Activated CD4-positive, alpha-beta T cell treated with anti-CD3 and anti-CD28 coated beads, Interleukin-2, amount 10 ng/mL, durations not matched to agents 7 days and 5 days (primary cell): ENCODE measurements around the gene BCL2L12. TPM values are rescaled to one million over a fixed set of nuclear protein-coding genes. Genes with fewer than 3 reads are reported as not detected.

Source experiments
- CTCF ChIA-PET: fragments of 350-600 bp; sonication (Branson Sonifier 250); formaldehyde crosslinking; loops from one replicate; lab custom pipeline; 2021; ENCODE audit warnings: antibody characterized with exemption; lab: Charles Lee
- POLR2A ChIA-PET: fragments of 350-600 bp; sonication (Branson Sonifier 250); formaldehyde crosslinking; loops from one replicate; lab custom pipeline; 2021; ENCODE audit warnings: antibody characterized with exemption; lab: Charles Lee
- DNase-seq: peaks from one replicate; pipeline ENCODE4 v3.0.0-alpha.2; 2020
- H3K27ac Mint-ChIP-seq: one replicate; pipeline ENCODE4 v1.8.0; 2021; ENCODE audit warnings: mild to moderate bottlenecking, moderate library complexity, mixed read lengths
- H3K27me3 Mint-ChIP-seq: one replicate; pipeline ENCODE4 v1.8.0; 2021; ENCODE audit warnings: mixed read lengths
- H3K36me3 Mint-ChIP-seq: one replicate; pipeline ENCODE4 v1.8.0; 2021; ENCODE audit warnings: low read depth, mixed read lengths
- H3K4me1 Mint-ChIP-seq: one replicate; pipeline ENCODE4 v1.8.0; 2021; ENCODE audit warnings: mixed read lengths
- H3K4me3 Mint-ChIP-seq: one replicate; pipeline ENCODE4 v1.8.0; 2021; ENCODE audit warnings: mild to moderate bottlenecking, moderate library complexity, mixed read lengths
- H3K9me3 Mint-ChIP-seq: one replicate; pipeline ENCODE4 v1.8.0; 2021; ENCODE audit warnings: mixed read lengths
- total RNA-seq, 2 experiments: library from RNA; stranded (reverse); gene quantifications; one replicate each; pipeline ENCODE4 v1.2.3, GENCODE V29; 2021

Gene BCL2L12
- total RNA-seq, 2 experiments from 2014 or later = 73.9 to 80.7 TPM

DNA sequence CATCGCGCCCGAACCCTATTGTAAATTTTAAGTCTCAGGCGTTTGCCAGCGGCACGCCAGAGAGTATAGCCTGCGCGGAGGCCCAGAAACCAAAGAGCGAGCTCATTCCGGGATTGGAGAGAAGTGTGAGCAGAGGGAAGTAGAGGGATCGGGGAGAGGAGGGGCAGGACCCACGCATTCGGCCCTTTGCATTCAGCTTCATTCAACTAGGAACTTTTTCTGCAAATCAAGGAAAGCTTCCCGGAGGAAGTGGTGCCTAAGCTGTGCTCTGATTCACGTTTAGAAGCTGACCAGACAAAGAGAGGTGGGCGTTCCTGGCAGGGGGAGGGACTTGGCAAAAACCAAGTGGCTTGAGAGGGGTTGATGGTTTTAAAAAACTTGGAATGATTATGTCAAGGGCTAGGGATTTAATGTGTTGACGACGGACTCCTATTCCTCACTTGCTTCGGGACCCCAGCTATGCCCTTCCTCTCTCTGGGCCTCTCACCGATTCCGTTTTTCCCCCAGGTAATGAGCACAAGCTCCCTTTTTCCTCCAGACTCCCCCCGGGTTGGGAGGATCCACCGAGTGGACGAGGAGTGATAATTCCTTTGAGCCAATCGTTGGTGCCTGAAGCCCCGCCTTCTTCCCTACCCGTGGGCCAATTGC is 10.5 kb downstream of the BCL2L12 start:
- no peaks in the 10 kb centered on the region for H3K27me3 Mint-ChIP-seq
- ChIA-PET CTCF (interaction anchor here (0.6 to 2.4 kb wide), 16 partner anchors 9 to 649 kb away, joined by 3 to 17 read pairs (median 4); partner anchors contain the start of genes BCL2L12, IRF3, NOSIP and RRAS), POLR2A (interaction anchor here (0.6 to 1.7 kb wide), 4 partner anchors 9 to 146 kb away, joined by 3 to 7 read pairs (median 4); partner anchors contain the start of genes BCL2L12, IRF3, NOSIP and PRRG2)
- DNase-seq = peak; percentile 77
- H3K9me3 Mint-ChIP-seq = no peaks in the 10 kb centered on the region
- H3K36me3 Mint-ChIP-seq = peaks cover 11% of the 10 kb centered on the region
- peak overlapping the region; percentile 89 for H3K4me3 Mint-ChIP-seq
- H3K27ac Mint-ChIP-seq = peak overlapping the region; percentile 99
- H3K4me1 Mint-ChIP-seq = peaks cover 37% of the 10 kb centered on the region

DNA sequence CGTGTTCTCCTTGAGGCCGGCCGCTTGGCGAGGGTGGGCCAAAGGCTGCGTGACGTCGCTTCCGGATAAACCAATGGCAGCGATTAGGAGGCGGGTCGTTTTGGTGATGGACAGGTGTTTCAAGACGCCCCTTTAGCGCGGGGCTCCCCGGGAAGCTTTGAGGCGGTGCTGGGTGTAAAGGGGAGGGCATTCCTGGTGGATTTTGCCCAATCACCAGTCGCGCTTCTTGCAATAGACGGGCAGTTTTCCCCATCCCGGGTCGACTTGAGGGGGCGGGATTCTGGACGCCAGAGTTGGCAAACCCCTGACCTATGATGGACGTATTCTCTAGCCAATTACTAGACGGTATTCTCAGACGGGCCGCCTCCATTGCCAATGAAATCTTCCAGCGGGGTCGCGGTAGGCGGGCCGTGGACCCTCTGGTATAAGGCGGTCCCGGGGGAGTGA is 11.1 kb downstream of the BCL2L12 start:
- Mint-ChIP-seq H3K27ac (peak overlapping the region; percentile 99), H3K4me1 (peaks cover 35% of the 10 kb centered on the region), H3K9me3 (no peaks in the 10 kb centered on the region), H3K4me3 (peak overlapping the region; percentile 89), H3K27me3 (no peaks in the 10 kb centered on the region), H3K36me3 (peaks cover 10% of the 10 kb centered on the region)
- peak; percentile 100 for DNase-seq
- ChIA-PET CTCF (interaction anchor here (0.6 to 3.3 kb wide), 11 partner anchors 9 to 206 kb away, joined by 3 to 17 read pairs (median 5); partner anchors contain the start of genes BCL2L12, IRF3, NOSIP and RRAS), POLR2A (interaction anchor here (0.6 to 1.7 kb wide), 4 partner anchors 10 to 147 kb away, joined by 3 to 7 read pairs (median 4); partner anchors contain the start of genes BCL2L12, IRF3, NOSIP and PRRG2)

DNA sequence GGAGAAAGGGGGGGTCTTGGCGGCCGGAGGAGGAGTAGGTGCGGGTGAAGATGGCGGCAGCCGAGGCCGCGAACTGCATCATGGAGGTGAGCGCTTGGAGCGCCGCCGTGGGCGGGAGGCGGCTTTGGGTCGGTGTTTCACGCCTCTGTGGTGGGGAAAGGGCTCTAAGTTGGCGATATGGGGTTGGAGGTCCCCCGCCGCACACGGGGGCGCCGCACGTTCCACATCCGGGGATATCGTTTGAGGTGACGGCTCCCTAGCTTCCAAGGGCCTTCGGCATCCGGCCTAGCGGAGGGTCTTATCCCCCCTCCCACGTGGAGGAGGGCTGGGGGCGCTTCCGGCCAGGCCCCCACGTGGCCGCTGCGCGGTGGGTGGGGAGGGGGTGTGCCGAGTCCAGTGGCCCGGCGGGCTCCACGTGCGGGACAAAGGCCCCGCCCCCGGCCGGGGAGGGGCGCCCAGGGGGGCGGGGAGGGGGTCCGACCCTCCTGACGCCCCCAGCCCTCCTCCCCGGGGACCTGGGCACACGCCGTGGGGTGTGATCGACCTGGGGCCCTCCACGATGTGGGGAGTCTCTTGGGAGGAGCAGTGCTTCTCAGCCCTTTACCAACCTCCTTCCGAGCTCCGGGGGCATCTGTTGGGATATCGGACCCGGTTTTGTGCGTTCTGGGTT is 11.6 kb downstream of the BCL2L12 start, which contains the start of gene PRMT1:
TSS of gene PRMT1 (plus strand) at position 41 of the 670 bp plus-strand sequence. CDS start at position 51, 10 bp downstream.
- Mint-ChIP-seq H3K4me3 (peak within 1 kb of the TSS; percentile 89), H3K36me3 (peaks cover 9% of the 10 kb centered on the region), H3K27me3 (no peaks in the 10 kb centered on the region), H3K27ac (peak within 1 kb of the TSS; percentile 99), H3K4me1 (peaks cover 30% of the 10 kb centered on the region), H3K9me3 (no peaks in the 10 kb centered on the region)
- POLR2A ChIA-PET = no interaction called here
- CTCF ChIA-PET = interaction anchor here (0.7 to 3.3 kb wide), 10 partner anchors 11 to 207 kb away, joined by 3 to 17 read pairs (median 5); partner anchors contain the start of genes RPL13A, RPS11, RRAS and SCAF1
- peak; percentile 47 for DNase-seq

DNA sequence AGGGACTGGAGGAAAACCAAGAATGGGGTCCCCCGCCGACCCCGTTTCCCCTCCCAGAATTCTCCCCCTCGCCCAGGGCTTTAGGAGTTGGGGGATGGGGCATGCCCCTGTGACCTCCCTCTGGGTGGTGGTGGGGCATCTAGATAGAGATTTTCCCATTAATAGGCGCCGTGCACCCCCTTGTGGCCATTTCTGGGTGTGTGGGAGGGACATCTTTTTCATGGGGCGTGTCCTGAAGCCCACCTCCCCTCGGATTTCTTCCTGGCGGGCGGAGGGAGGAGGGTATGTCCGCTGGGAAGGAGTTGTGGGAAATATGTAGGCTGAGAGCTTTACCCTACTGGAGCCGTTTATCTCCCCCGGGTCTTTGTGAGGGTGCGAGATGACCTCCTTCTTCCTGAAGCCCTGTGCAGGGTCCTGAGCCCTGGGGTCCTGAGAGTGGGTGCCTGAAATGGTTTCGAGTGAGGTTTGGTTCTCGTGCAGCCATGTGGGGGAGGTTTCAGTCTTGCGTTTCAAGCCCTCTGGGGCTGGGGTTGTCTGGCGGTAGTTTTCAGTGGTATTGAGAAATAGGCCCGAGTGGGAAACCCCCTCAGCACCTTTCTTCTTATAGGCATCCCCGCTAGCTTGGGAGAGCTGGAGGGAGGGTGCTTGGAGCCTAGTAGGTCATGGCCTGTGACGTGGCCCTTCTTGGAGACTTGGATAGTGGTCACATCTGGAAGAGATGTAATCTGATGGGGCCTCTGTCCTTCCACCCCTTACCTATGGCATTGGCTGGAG is 12.4 kb downstream of the BCL2L12 start:
- H3K4me1 Mint-ChIP-seq = peaks cover 28% of the 10 kb centered on the region
- H3K27ac Mint-ChIP-seq = peak overlapping the region; percentile 85
- H3K27me3 Mint-ChIP-seq = no peaks in the 10 kb centered on the region
- H3K9me3 Mint-ChIP-seq = no peaks in the 10 kb centered on the region
- peaks cover 10% of the 10 kb centered on the region for H3K36me3 Mint-ChIP-seq
- peak overlapping the region; percentile 89 for H3K4me3 Mint-ChIP-seq
- ChIA-PET POLR2A (no interaction called here), CTCF (interaction anchor here (0.6 to 3.3 kb wide), 16 partner anchors 12 to 190 kb away, joined by 3 to 12 read pairs (median 4); partner anchors contain the start of genes RPL13A, RPS11, RRAS and SCAF1)
- peak; percentile 83 for DNase-seq

DNA sequence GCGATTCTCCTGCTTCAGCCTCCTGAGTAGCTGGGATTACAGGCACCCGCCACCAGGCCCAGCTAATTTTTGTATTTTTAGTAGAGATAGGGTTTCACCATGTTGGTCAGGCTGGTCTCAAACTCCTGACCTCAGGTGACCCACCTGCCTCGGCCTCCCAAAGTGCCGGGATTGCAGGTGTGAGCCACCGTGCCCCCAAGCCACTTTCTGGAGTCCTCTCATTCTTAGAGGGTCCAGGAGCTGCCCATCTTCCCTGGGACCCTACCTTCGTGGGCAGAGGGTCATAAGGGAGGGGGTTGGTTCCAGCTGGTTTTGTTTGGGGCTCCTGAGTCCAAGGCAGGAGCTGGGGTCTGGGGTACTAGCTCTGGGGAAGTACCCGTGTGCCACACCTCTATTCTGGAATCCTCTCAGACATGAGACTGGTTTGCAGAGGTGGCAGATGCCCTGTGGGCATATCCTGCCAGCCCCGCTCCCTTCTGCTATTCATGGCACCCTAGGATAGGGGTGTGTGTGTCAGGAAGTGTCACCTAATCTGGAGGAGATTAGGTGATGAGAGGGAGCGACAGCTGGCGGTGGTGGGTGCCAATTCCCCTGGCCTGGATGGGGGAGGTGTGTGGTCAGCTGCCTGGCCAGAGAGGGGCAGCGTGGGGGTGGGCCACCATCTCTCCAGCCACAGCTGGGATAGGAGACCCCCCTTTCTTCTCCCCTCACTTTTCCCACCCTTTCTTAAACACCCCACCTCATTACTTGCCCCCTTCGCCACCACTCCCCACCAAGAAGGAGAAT is 13.4 kb downstream of the BCL2L12 start:
- CTCF ChIA-PET = interaction anchor here (0.6 to 3.3 kb wide), 19 partner anchors 8 to 191 kb away, joined by 3 to 12 read pairs (median 4); partner anchors contain the start of genes RCN3, RPL13A, RRAS and SCAF1
- Mint-ChIP-seq H3K4me1 (peaks cover 28% of the 10 kb centered on the region), H3K4me3 (no peak overlapping the region), H3K27ac (peak overlapping the region; percentile 31), H3K27me3 (no peaks in the 10 kb centered on the region), H3K9me3 (no peaks in the 10 kb centered on the region), H3K36me3 (peaks cover 16% of the 10 kb centered on the region)
- POLR2A ChIA-PET = no interaction called here
- DNase-seq = no peak

DNA sequence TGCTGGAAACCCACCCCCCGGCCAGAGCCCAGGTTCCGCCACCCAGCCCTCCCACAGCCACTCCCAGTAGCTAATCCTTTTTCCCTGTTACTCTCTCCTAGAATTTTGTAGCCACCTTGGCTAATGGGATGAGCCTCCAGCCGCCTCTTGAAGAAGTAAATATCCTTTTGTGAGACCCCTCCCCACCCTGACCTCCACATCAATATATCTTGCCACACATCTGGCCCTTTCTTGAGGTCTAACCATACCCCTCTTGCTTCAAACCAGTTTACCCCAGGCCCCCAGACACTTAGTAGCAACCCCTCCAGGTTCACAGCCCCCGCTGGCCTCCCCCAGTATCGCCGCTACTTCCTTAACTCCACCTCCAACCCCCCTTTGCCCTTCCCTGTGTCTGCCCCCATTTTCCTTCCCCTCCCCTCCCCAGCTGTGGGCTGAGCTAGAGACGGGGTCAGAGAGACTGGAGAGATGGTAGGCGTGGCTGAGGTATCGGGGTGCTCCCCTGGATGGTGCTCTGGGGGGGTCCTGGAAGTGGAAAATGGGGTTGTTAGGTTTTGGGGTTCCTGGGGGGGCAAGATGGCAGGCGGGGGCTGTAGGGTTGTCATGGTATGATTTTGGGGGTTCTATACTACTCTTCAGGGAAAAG is 14.2 kb downstream of the BCL2L12 start:
- Mint-ChIP-seq H3K36me3 (peaks cover 18% of the 10 kb centered on the region), H3K4me1 (peaks cover 28% of the 10 kb centered on the region), H3K27me3 (no peaks in the 10 kb centered on the region), H3K27ac (peak overlapping the region; percentile 57), H3K4me3 (no peak overlapping the region), H3K9me3 (no peaks in the 10 kb centered on the region)
- ChIA-PET POLR2A (no interaction called here), CTCF (interaction anchor here (0.9 to 3.3 kb wide), 11 partner anchors 9 to 187 kb away, joined by 3 to 12 read pairs (median 3); partner anchors contain the start of genes RCN3 and SCAF1)
- no peak for DNase-seq

DNA sequence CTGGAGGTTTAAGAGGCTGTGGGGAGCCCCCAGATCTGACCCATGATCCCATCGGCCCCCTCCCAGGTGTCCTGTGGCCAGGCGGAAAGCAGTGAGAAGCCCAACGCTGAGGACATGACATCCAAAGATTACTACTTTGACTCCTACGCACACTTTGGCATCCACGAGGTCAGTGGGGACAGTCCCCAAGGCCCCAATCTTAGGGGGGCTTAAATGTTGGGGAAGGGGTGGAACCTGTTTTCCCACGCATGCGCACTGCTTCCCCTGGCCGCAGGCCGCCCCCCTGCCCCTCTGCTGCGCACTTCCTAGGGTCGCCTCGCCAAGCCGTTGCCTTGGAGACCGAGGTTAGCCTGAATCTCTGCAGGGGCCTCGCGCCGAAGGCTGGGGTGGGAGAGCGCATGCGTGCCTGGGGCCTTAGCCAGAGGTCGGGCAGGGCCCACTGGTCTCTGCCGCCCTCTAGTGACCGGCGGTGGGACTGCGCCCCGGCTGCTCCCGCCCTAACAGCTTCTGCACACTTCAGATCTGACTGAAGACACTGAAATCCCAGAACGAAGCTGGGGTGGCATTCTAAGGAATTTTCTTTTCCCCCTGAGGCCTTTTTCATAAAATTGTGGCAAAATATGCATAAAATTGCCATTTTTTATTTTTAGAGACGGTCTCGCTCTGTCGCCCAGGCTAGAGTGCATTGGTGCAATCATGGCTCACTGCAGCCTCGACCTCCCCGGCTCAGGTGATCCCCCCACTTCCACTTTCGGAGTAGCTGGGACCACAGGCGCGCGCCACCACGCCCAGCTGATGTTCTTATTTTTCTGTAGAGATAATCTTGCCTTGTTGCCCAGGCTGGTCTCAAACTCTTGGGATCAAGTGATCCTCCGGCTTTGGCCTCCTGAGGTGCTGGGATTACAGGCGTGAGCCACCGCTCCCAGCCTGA is 15.0 kb downstream of the BCL2L12 start:
- ChIA-PET CTCF (interaction anchor here (0.6 to 1.7 kb wide), 17 partner anchors 11 to 386 kb away, joined by 3 to 8 read pairs (median 3); partner anchors contain the start of genes RCN3 and RRAS), POLR2A (no interaction called here)
- no peak overlapping the region for H3K4me3 Mint-ChIP-seq
- H3K4me1 Mint-ChIP-seq = peaks cover 28% of the 10 kb centered on the region
- no peaks in the 10 kb centered on the region for H3K27me3 Mint-ChIP-seq
- H3K9me3 Mint-ChIP-seq = no peaks in the 10 kb centered on the region
- peak overlapping the region; percentile 57 for H3K27ac Mint-ChIP-seq
- DNase-seq = peak; percentile 92
- peaks cover 25% of the 10 kb centered on the region for H3K36me3 Mint-ChIP-seq

DNA sequence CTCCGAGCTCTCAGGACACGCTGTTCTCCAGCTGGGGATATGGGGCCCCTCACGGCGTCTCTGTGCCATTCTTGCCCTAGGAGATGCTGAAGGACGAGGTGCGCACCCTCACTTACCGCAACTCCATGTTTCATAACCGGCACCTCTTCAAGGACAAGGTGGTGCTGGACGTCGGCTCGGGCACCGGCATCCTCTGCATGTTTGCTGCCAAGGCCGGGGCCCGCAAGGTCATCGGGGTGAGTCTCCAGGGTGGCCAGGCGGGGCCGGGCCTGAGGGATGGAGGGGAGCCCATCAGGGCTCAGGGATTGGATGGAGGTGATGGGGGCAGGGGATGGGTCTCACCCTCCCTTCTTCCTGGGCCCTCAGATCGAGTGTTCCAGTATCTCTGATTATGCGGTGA is 16.1 kb downstream of the BCL2L12 start:
- H3K4me1 Mint-ChIP-seq = peaks cover 21% of the 10 kb centered on the region
- no peaks in the 10 kb centered on the region for H3K9me3 Mint-ChIP-seq
- no peaks in the 10 kb centered on the region for H3K27me3 Mint-ChIP-seq
- no peak overlapping the region for H3K27ac Mint-ChIP-seq
- ChIA-PET CTCF (interaction anchor here (1.1 to 1.7 kb wide), 3 partner anchors 11 to 90 kb away, joined by 3 to 7 read pairs (median 3); no protein-coding TSS in a partner anchor), POLR2A (no interaction called here)
- H3K36me3 Mint-ChIP-seq = peaks cover 26% of the 10 kb centered on the region
- H3K4me3 Mint-ChIP-seq = no peak overlapping the region
- DNase-seq = no peak

DNA sequence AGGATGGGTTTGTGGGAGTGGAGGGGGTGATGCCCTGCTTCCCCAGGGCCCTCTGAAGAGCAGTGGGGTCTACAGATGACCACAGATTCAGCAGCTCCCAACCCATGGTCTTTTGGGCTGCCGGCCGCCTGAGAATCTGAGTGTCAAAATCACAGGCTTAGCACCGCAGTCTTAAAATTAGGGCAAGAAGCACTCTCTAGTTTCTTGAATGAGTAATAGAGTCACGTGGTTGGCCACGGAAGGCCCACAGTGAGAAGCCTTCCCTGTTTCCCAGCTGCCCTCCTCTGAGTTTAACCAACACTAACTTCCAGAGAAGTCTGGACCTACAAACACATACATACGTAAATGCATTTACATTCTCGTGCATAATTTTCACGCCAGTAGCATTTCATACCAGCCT is 16.5 kb downstream of the BCL2L12 start:
- Mint-ChIP-seq H3K27me3 (no peaks in the 10 kb centered on the region), H3K27ac (no peak overlapping the region), H3K4me1 (peaks cover 21% of the 10 kb centered on the region), H3K36me3 (peaks cover 26% of the 10 kb centered on the region), H3K4me3 (no peak overlapping the region), H3K9me3 (no peaks in the 10 kb centered on the region)
- no peak for DNase-seq
- ChIA-PET POLR2A (no interaction called here), CTCF (interaction anchor here (1.1 to 2.5 kb wide), 3 partner anchors 10 to 112 kb away, joined by 3 to 6 read pairs (median 3); no protein-coding TSS in a partner anchor)

DNA sequence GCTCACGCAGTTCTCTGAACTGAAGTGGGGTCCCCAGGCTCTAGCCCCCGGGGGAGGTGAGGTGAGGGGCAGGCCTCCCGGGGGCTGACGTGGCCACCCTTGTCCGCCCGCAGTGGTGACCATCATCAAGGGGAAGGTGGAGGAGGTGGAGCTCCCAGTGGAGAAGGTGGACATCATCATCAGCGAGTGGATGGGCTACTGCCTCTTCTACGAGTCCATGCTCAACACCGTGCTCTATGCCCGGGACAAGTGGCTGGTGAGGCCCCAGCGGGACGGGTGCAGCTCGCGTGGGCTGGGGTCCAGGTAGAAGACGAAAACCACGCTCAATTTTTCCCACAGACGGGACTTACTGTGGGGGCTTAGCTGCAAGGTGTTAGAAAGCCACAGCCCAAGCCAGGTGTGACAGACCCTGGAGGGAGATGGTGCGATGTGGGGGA is 18.1 kb downstream of the BCL2L12 start:
- POLR2A ChIA-PET = no interaction called here
- H3K9me3 Mint-ChIP-seq = no peaks in the 10 kb centered on the region
- peaks cover 32% of the 10 kb centered on the region for H3K36me3 Mint-ChIP-seq
- H3K27me3 Mint-ChIP-seq = no peaks in the 10 kb centered on the region
- no peak overlapping the region for H3K4me3 Mint-ChIP-seq
- no peak for DNase-seq
- H3K4me1 Mint-ChIP-seq = peaks cover 20% of the 10 kb centered on the region
- CTCF ChIA-PET = interaction anchor here (0.6 to 2.5 kb wide), 4 partner anchors 21 to 347 kb away, joined by 3 to 6 read pairs (median 3); no protein-coding TSS in a partner anchor
- H3K27ac Mint-ChIP-seq = peak overlapping the region; percentile 50
